Measurements from ENCODE around the gene MSLN. TPM values are rescaled to one million over a fixed set of nuclear protein-coding genes. Genes with fewer than 3 reads are reported as not detected.

MSLN gene
- total RNA-seq, 1 donor from 2014 or later = 0.50 TPM

DNA sequence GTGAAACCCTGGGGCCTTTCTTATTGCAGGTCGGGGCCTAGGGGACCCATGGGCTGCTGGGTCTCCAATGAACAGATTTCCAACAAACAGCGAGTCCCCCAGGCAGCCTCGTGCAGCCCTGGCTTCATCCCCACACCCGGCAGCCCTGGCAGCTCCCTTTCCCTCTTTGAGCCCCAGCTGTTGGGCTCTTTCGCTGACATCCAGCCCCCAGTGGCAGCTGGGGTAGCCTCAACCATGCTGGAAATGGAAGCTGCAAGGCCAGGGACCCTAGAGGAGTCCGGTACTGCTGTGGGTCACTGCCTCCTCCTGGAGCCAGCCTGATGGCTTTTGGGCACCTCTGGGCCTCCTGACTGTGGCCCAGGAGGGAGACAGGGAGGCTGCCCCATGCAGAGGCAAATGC lies 21.7 kb downstream of the MSLN start:
- Mint-ChIP-seq H3K27ac (no peak overlapping the region), H3K27me3 (peaks cover 11% of the 10 kb centered on the region), H3K9me3 (ENCODE audit: low read depth) (no peaks in the 10 kb centered on the region), H3K4me3 (ENCODE audit: low read depth) (no peak overlapping the region), H3K4me1 (ENCODE audit: low read depth) (no peaks in the 10 kb centered on the region), H3K36me3 (ENCODE audit: insufficient read depth) (peaks cover 2% of the 10 kb centered on the region)
- TF ChIP-seq, protein P1, sequence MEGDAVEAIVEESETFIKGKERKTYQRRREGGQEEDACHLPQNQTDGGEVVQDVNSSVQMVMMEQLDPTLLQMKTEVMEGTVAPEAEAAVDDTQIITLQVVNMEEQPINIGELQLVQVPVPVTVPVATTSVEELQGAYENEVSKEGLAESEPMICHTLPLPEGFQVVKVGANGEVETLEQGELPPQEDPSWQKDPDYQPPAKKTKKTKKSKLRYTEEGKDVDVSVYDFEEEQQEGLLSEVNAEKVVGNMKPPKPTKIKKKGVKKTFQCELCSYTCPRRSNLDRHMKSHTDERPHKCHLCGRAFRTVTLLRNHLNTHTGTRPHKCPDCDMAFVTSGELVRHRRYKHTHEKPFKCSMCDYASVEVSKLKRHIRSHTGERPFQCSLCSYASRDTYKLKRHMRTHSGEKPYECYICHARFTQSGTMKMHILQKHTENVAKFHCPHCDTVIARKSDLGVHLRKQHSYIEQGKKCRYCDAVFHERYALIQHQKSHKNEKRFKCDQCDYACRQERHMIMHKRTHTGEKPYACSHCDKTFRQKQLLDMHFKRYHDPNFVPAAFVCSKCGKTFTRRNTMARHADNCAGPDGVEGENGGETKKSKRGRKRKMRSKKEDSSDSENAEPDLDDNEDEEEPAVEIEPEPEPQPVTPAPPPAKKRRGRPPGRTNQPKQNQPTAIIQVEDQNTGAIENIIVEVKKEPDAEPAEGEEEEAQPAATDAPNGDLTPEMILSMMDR (IDR thresholded peaks at IDR 0.05; ENCODE audit: unreplicated experiment) = no peak
- no peak for DNase-seq (ENCODE audit: low spot score, unreplicated experiment)

DNA sequence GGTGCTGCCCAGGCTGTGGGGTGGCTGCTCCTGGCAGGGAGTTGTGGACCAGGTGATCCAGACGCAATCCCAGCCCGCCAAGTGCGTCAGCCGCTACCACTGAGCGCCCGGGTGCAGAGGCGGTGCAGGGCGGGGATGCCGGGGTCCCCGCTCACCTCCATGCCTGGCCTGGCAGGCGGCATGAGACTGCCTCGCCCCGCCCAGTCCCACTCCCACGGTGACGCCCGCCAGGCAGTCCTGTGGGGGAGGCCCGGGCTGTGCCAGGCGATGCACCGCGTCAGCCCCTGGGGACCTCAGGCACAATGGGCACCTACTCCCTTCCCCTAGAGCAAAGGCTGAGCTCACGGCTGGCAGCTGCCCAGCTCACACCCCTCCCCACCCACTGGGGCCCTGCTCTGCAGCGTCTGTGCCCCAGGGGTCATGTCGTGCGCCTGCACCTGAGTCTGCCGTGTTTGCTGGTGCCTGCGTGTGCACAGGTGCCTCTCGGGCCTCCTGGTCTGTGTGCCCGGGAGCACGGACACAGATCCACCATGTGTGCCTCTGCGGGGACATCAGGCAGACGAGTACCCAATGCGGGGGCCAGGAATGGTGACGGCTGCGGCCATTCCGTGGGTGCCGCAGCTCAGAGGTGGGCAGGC lies 22.4 kb downstream of the MSLN start:
- H3K9me3 Mint-ChIP-seq (ENCODE audit: low read depth) = no peaks in the 10 kb centered on the region
- no peak for DNase-seq (ENCODE audit: low spot score, unreplicated experiment)
- no peaks in the 10 kb centered on the region for H3K4me1 Mint-ChIP-seq (ENCODE audit: low read depth)
- H3K27ac Mint-ChIP-seq = no peak overlapping the region
- TF ChIP-seq, protein P1 (IDR thresholded peaks at IDR 0.05; ENCODE audit: unreplicated experiment) = no peak
- H3K4me3 Mint-ChIP-seq (ENCODE audit: low read depth) = no peak overlapping the region
- peaks cover 2% of the 10 kb centered on the region for H3K36me3 Mint-ChIP-seq (ENCODE audit: insufficient read depth)
- peaks cover 7% of the 10 kb centered on the region for H3K27me3 Mint-ChIP-seq

DNA sequence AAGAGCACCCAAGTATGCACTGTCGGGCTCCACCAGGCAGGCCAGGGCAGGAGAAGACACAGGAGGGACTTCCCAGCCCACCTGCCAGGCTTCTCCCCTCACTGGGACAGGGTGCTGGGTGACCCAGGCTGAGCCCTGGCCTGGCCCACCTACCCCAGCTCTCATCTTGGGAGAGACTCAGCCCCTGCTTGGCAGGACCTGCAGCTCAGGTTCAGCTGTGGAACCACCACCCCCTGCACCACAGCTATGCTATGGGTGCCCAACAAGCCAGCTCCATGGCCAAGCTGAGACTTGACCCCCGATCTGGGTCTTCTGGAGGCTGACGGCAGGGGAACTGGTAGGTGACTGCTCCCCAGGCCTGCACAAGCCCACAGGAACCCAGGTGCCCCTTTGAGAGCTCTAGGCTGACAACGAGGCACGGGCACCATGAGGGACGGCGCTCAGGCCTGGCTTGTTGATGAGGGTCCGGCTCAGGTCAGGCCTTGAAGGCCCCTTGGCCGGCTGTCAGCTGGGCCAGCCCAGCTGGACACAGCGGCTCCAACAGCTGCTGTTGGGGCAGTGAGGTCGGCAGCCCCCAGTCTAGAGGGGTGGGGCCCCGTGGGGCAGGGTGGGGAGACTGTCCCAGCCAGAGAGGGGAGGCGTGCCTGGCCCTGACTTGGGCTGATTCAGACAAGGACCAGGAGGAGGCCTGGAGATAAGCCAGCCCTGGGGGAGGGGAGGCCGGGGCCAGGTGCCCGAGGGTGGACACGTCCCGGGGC lies 23.0 kb downstream of the MSLN start:
- H3K4me1 Mint-ChIP-seq (ENCODE audit: low read depth) = no peaks in the 10 kb centered on the region

DNA sequence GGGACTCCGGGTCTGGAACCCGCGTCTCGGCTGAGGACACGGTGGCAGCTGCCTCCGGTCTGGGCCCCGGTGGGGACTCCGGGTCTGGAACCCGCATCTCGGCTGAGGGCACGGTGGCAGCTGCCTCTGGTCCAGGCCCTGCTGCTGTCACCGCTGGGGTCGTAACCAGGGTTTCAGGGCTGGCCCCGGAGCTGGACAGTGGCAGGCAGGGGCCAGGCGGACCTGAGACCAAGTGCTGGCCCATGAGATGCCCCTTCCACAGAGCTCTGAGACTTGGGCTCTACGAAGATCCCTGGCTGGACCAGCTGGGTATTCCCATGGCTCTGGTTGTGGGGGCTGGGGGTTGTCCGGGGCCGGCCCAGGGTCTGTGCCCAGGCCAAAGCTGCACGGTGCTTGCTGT lies 23.9 kb downstream of the MSLN start:
- peaks cover 2% of the 10 kb centered on the region for H3K36me3 Mint-ChIP-seq (ENCODE audit: insufficient read depth)
- peaks cover 6% of the 10 kb centered on the region for H3K27me3 Mint-ChIP-seq
- no peak overlapping the region for H3K4me3 Mint-ChIP-seq (ENCODE audit: low read depth)
- no peak overlapping the region for H3K27ac Mint-ChIP-seq
- H3K9me3 Mint-ChIP-seq (ENCODE audit: low read depth) = no peaks in the 10 kb centered on the region
- no peaks in the 10 kb centered on the region for H3K4me1 Mint-ChIP-seq (ENCODE audit: low read depth)
- no peak for DNase-seq (ENCODE audit: low spot score, unreplicated experiment)
- TF ChIP-seq, protein P1 (IDR thresholded peaks at IDR 0.05; ENCODE audit: unreplicated experiment) = no peak

More for the DNA sequence above, 23.0 kb downstream of the MSLN start:
- DNase-seq (ENCODE audit: low spot score, unreplicated experiment) = no peak
- Mint-ChIP-seq H3K27ac (no peak overlapping the region), H3K27me3 (peaks cover 6% of the 10 kb centered on the region), H3K9me3 (ENCODE audit: low read depth) (no peaks in the 10 kb centered on the region), H3K4me3 (ENCODE audit: low read depth) (no peak overlapping the region), H3K36me3 (ENCODE audit: insufficient read depth) (peaks cover 2% of the 10 kb centered on the region)
- TF ChIP-seq, protein P1 (IDR thresholded peaks at IDR 0.05; ENCODE audit: unreplicated experiment) = no peak

DNA sequence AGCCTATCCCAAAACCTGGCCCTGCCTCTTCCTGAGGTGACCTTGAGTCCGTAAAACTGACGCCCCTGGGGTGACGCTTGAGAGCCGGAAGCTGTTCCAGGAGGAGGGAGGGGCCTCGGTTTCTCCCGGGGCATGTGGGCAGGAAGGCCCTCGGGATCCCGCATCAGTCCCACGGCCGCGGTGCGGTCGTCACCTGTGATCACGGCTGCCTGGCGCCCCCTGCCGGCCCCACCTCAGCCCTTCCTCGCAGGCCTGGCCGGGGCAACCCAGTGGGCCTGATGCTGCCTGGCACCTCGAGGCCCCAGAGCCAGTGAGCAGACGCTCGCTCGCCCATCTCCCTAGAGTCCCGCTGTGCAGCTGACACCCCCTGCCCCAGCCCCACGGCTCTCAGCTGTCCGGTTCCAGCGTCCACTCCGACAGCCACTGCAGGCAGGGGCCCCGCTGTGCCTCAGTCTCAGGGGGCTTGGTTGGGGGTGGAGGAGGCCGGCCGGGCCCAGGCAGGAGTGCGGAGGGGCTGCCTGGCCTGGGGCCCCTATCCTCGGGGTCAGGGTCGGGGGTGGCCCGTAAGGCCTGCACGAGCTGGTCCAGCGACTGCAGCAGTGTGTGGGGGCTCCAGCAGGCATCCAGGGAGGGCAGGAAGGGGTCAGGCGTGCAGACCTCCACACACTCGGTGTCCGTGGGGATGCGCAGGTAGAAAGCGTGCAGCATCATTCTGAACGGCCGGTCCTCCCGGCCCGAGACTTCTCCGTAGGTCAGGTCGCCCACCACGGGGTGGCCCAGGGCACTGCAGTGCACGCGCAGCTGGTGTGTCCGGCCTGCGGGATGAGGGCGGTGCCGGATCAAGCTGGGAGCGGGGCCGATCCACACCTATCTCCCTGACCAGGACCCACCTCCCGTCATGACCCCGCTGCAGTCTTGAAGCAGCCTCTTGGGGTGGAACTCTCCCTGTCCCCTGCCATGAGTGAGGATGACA lies 25.3 kb downstream of the MSLN start:
- TF ChIP-seq, protein P1 (IDR thresholded peaks at IDR 0.05; ENCODE audit: unreplicated experiment) = peak; percentile 80
- no peak overlapping the region for H3K27ac Mint-ChIP-seq
- peaks cover under 1% of the 10 kb centered on the region for H3K27me3 Mint-ChIP-seq
- peak; percentile 75 for DNase-seq (ENCODE audit: low spot score, unreplicated experiment)
- H3K36me3 Mint-ChIP-seq (ENCODE audit: insufficient read depth) = peaks cover 2% of the 10 kb centered on the region
- no peaks in the 10 kb centered on the region for H3K4me1 Mint-ChIP-seq (ENCODE audit: low read depth)
- H3K9me3 Mint-ChIP-seq (ENCODE audit: low read depth) = no peaks in the 10 kb centered on the region
- peak overlapping the region; percentile 57 for H3K4me3 Mint-ChIP-seq (ENCODE audit: low read depth)

Measured in progenitor cell of endocrine pancreas (in vitro differentiated cells).